Measurements from ENCODE around the gene CLEC3B.

GRCh38 chr3:45075821-45076625 lies 49.9 kb downstream of the CLEC3B start:
- no peak for TF ChIP-seq POLR2AphosphoS5 (IDR thresholded peaks at IDR 0.05; ENCODE audit: borderline replicate concordance, low read depth, low read length)
- no peak for TF ChIP-seq EZH2 (IDR thresholded peaks at IDR 0.05)
- TF ChIP-seq FOXP2 (optimal IDR thresholded peaks at IDR 0.05; ENCODE audit: control extremely low read depth, extremely low read length, insufficient read depth) = no peak

Data from SK-N-MC (cell line).